ENCODE measurements around the gene CABP4.

CABP4 gene

GRCh38 chr11:67435727-67436458, 19.3 kb upstream of the CABP4 start:
- peak in 1 of 2 experiments; percentile 42 for DNase-seq

GRCh38 chr11:67436459-67437081, 18.6 kb upstream of the CABP4 start:
- peak; percentile 86 for DNase-seq

- DNase-seq, result peak; percentile 78 to 79
Observed at GRCh38 chr11:67437082-67437808, 17.9 kb upstream of the CABP4 start, which contains the start of gene PTPRCAP. Gene PTPRCAP (minus strand): TSS chr11:67437682. CDS start chr11:67437619, 63 bp downstream.

- no peak for DNase-seq
Observed at GRCh38 chr11:67437809-67438157, 17.4 kb upstream of the CABP4 start.

- peak; percentile 85 to 90 for DNase-seq
Observed at GRCh38 chr11:67438158-67438902, 16.8 kb upstream of the CABP4 start.

GRCh38 chr11:67439321-67440228, 15.6 kb upstream of the CABP4 start:
- peak; percentile 68 to 74 for DNase-seq

- DNase-seq, result peak; percentile 41 to 49
Observed at GRCh38 chr11:67440229-67441097, 14.7 kb upstream of the CABP4 start.

- peak in 1 of 2 experiments; percentile 41 for DNase-seq
Observed at GRCh38 chr11:67441098-67441563, 14.0 kb upstream of the CABP4 start.

GRCh38 chr11:67441731-67442351, 13.3 kb upstream of the CABP4 start:
- peak in 1 of 2 experiments; percentile 33 for DNase-seq

- DNase-seq, result peak in 1 of 2 experiments; percentile 26
Observed at GRCh38 chr11:67442504-67443404, 12.4 kb upstream of the CABP4 start.

- DNase-seq, result no peak
Observed at GRCh38 chr11:67445515-67445914, 9.6 kb upstream of the CABP4 start.

- no peak for DNase-seq
Observed at GRCh38 chr11:67448220-67448609, 6.9 kb upstream of the CABP4 start.

- no peak for DNase-seq
Observed at GRCh38 chr11:67449116-67449844, 5.9 kb upstream of the CABP4 start.

GRCh38 chr11:67450796-67451657, 4.1 kb upstream of the CABP4 start:
- no peak for DNase-seq

- DNase-seq, result no peak
Observed at GRCh38 chr11:67451658-67451976, 3.5 kb upstream of the CABP4 start.

- DNase-seq, result no peak
Observed at GRCh38 chr11:67452141-67452952, 2.8 kb upstream of the CABP4 start, which contains the start of gene GPR152. Gene GPR152 (minus strand): TSS chr11:67452729. CDS start chr11:67452724, 5 bp downstream.
